HEK293 (cell line): ENCODE data around the gene NLRP1.

Experiments
- CTCF ChIA-PET: fragments of 350-600 bp; formaldehyde crosslinking; extraction: SDS; loops from one replicate; lab custom pipeline; 2021; ENCODE audit warnings: antibody characterized with exemption; lab: Yijun Ruan, JAX
- POLR2A ChIA-PET: fragments of 300-600 bp; formaldehyde crosslinking; extraction: SDS; loops from one replicate; lab custom pipeline; 2020; ENCODE audit warnings: antibody characterized with exemption, inconsistent platforms; lab: Yijun Ruan, JAX
- H3K27ac ChIP-seq: fragments of 200-500 bp; sonication (Bioruptor generic); 2 replicates; pipeline ENCODE4 v1.5.1; 2014; ENCODE audit warnings: low read depth, low read length, control low read depth, inconsistent platforms; ENCODE audit errors: extremely low read depth
- H3K36me3 ChIP-seq, 2 experiments: fragments of 200-500 bp in 1 of 2; sonication (Bioruptor generic) in 1 of 2; 1 replicate in 1 of 2; 2 replicates in 1 of 2; pipeline ENCODE4 v1.5.1; 2014 to 2017; ENCODE audit warnings: inconsistent platforms in 2 of 2, low read length in 2 of 2; ENCODE audit not compliant: control insufficient read depth in 2 of 2, insufficient read depth in 1 of 2
- H3K4me1 ChIP-seq: fragments of 200-500 bp; sonication (Bioruptor generic); 2 replicates; pipeline ENCODE4 v1.5.1; 2014; ENCODE audit warnings: mild to moderate bottlenecking, low read length, inconsistent platforms; ENCODE audit not compliant: control insufficient read depth, insufficient read depth
- H3K4me3 ChIP-seq: 2 replicates; pipeline ENCODE4 v1.5.1; 2011; ENCODE audit warnings: low read depth, mild to moderate bottlenecking, control low read depth, low read length, moderate library complexity
- H3K9me3 ChIP-seq: fragments of 200-500 bp; sonication (Bioruptor generic); 2 replicates; pipeline ENCODE4 v1.5.1; 2014; ENCODE audit warnings: low read depth, low read length, inconsistent platforms; ENCODE audit not compliant: control insufficient read depth, insufficient read depth
- HIC1 ChIP-seq: fragments of 450-650 bp; formaldehyde crosslinking; IDR thresholded peaks from 2 replicates; pipeline ENCODE4 v1.5.1; 2016; ENCODE audit warnings: missing biosample characterization, missing genetic modification characterization
- SETDB1 ChIP-seq: IDR thresholded peaks from one replicate; pipeline ENCODE4 v1.6.1; 2017; ENCODE audit warnings: mild to moderate bottlenecking, low read length, moderate library complexity, mixed read lengths; ENCODE audit not compliant: insufficient read length
- WT1 ChIP-seq: fragments of 450-650 bp; formaldehyde crosslinking; IDR thresholded peaks from 2 replicates; pipeline ENCODE4 v1.5.1; 2016; ENCODE audit warnings: missing biosample characterization, missing genetic modification characterization
- ZBTB17 ChIP-seq: fragments of 450-650 bp; formaldehyde crosslinking; IDR thresholded peaks from 2 replicates; pipeline ENCODE4 v1.5.1; 2016; ENCODE audit warnings: missing biosample characterization, missing genetic modification characterization
- ZNF19 ChIP-seq: fragments of 450-650 bp; formaldehyde crosslinking; IDR thresholded peaks from 2 replicates; pipeline ENCODE4; 2016; ENCODE audit warnings: missing biosample characterization, missing genetic modification characterization, low read depth
- ZNF24 ChIP-seq: fragments of 450-650 bp; formaldehyde crosslinking; IDR thresholded peaks from 2 replicates; pipeline ENCODE4 v1.5.1; 2016; ENCODE audit warnings: missing biosample characterization, missing genetic modification characterization
- ZNF473 ChIP-seq: fragments of 450-650 bp; formaldehyde crosslinking; IDR thresholded peaks from 2 replicates; pipeline ENCODE4 v1.5.1; 2017; ENCODE audit warnings: missing biosample characterization, missing genetic modification characterization
- ZNF529 ChIP-seq: fragments of 450-650 bp; formaldehyde crosslinking; IDR thresholded peaks from 2 replicates; pipeline ENCODE4 v1.5.1; 2017; ENCODE audit warnings: missing genetic modification characterization, missing biosample characterization; ENCODE audit not compliant: insufficient replicate concordance
- ZNF560 ChIP-seq: fragments of 450-650 bp; formaldehyde crosslinking; IDR thresholded peaks from 2 replicates; pipeline ENCODE4 v1.5.1; 2017; ENCODE audit warnings: missing biosample characterization, missing genetic modification characterization, borderline replicate concordance
- TF ChIP-seq, protein P1 (sequence below): fragments of 450-650 bp; formaldehyde crosslinking; IDR thresholded peaks from 2 replicates; pipeline ENCODE4 v1.5.1; 2017; ENCODE audit warnings: missing biosample characterization, missing genetic modification characterization
- TF ChIP-seq, protein P2 (sequence below): fragments of 450-650 bp; formaldehyde crosslinking; optimal IDR thresholded peaks from 2 replicates; pipeline ENCODE3; 2016; ENCODE audit warnings: missing biosample characterization, mild to moderate bottlenecking, missing genetic modification characterization
- TF ChIP-seq, protein P3 (sequence below): fragments of 450-650 bp; formaldehyde crosslinking; IDR thresholded peaks from 2 replicates; pipeline ENCODE4 v1.5.1; 2016; ENCODE audit warnings: missing biosample characterization, missing genetic modification characterization, low read depth

Gene NLRP1

DNA sequence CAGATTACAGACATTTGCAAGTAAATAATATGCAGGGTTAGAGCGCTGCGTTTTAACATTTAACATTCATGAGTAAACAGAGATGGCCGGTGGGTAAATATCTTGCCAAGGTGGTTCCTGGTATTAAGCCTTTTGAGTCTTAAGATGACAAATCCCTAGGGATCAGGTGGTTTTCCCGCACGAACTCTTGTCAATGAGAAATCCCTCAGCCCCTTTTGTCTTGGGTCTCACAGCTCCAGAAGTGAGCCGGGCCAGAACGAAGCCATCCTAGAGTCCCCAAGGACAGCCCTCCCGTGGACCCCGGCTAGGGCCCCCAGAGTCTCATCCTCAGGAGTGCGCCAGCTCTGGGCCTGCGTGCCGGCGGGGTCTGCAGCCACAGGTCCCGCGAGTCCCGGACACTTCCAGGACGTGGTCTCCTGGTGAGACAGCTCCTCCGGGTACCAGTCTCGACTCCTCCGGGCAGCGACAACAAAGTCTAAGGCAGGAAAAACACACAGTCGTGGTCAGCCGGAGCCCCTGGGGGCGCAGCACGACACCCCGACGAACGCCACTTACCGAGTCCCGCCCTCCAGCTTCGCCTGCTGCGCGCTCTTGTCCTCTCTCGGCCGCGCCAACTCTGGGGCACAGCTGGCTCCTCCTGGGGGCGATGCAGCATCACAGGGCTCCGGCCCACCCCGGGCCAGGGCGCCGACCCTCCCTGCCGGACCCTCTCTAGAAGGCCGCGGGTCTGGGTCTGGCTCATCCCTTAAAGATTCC, 84.7 kb downstream of the NLRP1 start (continued):
- no peak for TF ChIP-seq ZNF560 (tag by site-specific recombination)
- TF ChIP-seq ZBTB17 (tag by site-specific recombination), result no peak
- TF ChIP-seq, protein P1, sequence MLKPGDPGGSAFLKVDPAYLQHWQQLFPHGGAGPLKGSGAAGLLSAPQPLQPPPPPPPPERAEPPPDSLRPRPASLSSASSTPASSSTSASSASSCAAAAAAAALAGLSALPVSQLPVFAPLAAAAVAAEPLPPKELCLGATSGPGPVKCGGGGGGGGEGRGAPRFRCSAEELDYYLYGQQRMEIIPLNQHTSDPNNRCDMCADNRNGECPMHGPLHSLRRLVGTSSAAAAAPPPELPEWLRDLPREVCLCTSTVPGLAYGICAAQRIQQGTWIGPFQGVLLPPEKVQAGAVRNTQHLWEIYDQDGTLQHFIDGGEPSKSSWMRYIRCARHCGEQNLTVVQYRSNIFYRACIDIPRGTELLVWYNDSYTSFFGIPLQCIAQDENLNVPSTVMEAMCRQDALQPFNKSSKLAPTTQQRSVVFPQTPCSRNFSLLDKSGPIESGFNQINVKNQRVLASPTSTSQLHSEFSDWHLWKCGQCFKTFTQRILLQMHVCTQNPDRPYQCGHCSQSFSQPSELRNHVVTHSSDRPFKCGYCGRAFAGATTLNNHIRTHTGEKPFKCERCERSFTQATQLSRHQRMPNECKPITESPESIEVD (tag by site-specific recombination), result no peak
- TF ChIP-seq, protein P2, sequence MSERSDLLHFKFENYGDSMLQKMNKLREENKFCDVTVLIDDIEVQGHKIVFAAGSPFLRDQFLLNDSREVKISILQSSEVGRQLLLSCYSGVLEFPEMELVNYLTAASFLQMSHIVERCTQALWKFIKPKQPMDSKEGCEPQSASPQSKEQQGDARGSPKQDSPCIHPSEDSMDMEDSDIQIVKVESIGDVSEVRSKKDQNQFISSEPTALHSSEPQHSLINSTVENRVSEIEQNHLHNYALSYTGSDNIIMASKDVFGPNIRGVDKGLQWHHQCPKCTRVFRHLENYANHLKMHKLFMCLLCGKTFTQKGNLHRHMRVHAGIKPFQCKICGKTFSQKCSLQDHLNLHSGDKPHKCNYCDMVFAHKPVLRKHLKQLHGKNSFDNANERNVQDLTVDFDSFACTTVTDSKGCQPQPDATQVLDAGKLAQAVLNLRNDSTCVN, result no peak
- TF ChIP-seq ZNF19 (tag by site-specific recombination), result no peak
- TF ChIP-seq ZNF529 (tag by site-specific recombination), result no peak
- no peak for TF ChIP-seq WT1 (tag by site-specific recombination)
- TF ChIP-seq, protein P3, sequence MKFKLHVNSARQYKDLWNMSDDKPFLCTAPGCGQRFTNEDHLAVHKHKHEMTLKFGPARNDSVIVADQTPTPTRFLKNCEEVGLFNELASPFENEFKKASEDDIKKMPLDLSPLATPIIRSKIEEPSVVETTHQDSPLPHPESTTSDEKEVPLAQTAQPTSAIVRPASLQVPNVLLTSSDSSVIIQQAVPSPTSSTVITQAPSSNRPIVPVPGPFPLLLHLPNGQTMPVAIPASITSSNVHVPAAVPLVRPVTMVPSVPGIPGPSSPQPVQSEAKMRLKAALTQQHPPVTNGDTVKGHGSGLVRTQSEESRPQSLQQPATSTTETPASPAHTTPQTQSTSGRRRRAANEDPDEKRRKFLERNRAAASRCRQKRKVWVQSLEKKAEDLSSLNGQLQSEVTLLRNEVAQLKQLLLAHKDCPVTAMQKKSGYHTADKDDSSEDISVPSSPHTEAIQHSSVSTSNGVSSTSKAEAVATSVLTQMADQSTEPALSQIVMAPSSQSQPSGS, result no peak
- TF ChIP-seq SETDB1, result no peak
- TF ChIP-seq HIC1 (tag by site-specific recombination), result no peak
- TF ChIP-seq, all 188 proteins: peak for 0

GRCh38 chr17:5492970-5493369, 91.3 kb downstream of the NLRP1 start:
- H3K9me3 ChIP-seq, result no peaks in the 10 kb centered on the region
- peaks cover 30 to 32% of the 10 kb centered on the region in 2 experiments for H3K36me3 ChIP-seq
- no peak overlapping the region for H3K27ac ChIP-seq
- POLR2A ChIA-PET, result interaction anchor here (0.7 kb wide), 1 partner anchor 28 kb away, joined by 3 read pairs; no protein-coding TSS in a partner anchor
- peak; percentile 77 for TF ChIP-seq ZNF24 (tag by site-specific recombination)
- no peak for TF ChIP-seq ZNF473 (tag by site-specific recombination)
- TF ChIP-seq, all 188 proteins: peak for 1
- CTCF ChIA-PET, result no interaction called here
- H3K4me3 ChIP-seq, result no peak overlapping the region
- no peaks in the 10 kb centered on the region for H3K4me1 ChIP-seq

DNA sequence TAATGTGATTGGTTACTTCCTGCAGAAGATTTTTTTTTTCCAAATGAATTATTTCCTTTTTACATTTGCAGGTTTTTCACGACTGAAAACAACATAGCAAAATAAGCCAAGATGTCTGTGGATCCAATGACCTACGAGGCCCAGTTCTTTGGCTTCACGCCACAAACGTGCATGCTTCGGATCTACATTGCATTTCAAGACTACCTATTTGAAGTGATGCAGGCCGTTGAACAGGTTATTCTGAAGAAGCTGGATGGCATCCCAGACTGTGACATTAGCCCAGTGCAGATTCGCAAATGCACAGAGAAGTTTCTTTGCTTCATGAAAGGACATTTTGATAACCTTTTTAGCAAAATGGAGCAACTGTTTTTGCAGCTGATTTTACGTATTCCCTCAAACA, 95.6 kb downstream of the NLRP1 start:
- Histone ChIP-seq H3K4me3 (no peak overlapping the region), H3K4me1 (no peaks in the 10 kb centered on the region), H3K36me3 (peaks cover 48 to 50% of the 10 kb centered on the region in 2 experiments), H3K9me3 (no peaks in the 10 kb centered on the region), H3K27ac (no peak overlapping the region)
- POLR2A ChIA-PET, result interaction anchor here (4.8 kb wide), 1 partner anchor 10 kb away, joined by 73 read pairs; a partner anchor contains a TSS
- TF ChIP-seq ZNF19 (tag by site-specific recombination), result no peak
- CTCF ChIA-PET, result interaction anchor here (0.9 kb wide), 1 partner anchor 217 kb away, joined by 3 read pairs; no protein-coding TSS in a partner anchor
